OCI-LY7 (cell line): ENCODE results near the gene LDLRAD4.

Source experiments
- EZH2phosphoT487 ChIP-seq: fragments of 200-600 bp; sonication (generic); IDR thresholded peaks from 2 replicates; pipeline ENCODE4 v1.6.1; 2018; ENCODE audit warnings: low read depth, borderline replicate concordance, mild to moderate bottlenecking, mixed run types, antibody characterized with exemption, low read length, moderate library complexity, mixed read lengths
- TF ChIP-seq, protein P1 (sequence below): fragments of 200-600 bp; sonication (generic); conservative IDR thresholded peaks from 2 replicates; pipeline ENCODE4 v1.5.1; 2014; ENCODE audit warnings: mild to moderate bottlenecking, antibody characterized with exemption, low read length, moderate library complexity, mixed read lengths

DNA sequence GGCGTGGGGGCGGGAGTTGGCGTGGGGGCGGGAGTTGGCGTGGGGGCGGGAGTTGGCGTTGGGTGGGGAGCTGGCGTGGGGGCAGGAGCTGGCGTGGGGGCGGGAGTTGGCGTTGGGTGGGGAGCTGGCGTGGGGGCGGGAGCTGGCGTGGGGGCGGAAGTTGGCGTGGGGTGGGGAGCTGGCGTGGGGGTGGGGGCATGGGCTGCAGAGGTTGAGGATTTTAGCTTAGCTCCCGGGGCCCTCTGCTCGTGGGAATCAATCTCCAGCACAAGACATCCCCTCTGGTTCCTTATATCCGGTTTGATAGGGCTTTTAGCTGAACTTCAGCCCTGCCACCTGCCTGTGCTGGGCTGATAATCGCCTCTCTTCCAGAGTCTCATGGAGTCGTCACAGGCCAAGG is 177.0 kb downstream of the LDLRAD4 start:
- TF ChIP-seq, protein P1, sequence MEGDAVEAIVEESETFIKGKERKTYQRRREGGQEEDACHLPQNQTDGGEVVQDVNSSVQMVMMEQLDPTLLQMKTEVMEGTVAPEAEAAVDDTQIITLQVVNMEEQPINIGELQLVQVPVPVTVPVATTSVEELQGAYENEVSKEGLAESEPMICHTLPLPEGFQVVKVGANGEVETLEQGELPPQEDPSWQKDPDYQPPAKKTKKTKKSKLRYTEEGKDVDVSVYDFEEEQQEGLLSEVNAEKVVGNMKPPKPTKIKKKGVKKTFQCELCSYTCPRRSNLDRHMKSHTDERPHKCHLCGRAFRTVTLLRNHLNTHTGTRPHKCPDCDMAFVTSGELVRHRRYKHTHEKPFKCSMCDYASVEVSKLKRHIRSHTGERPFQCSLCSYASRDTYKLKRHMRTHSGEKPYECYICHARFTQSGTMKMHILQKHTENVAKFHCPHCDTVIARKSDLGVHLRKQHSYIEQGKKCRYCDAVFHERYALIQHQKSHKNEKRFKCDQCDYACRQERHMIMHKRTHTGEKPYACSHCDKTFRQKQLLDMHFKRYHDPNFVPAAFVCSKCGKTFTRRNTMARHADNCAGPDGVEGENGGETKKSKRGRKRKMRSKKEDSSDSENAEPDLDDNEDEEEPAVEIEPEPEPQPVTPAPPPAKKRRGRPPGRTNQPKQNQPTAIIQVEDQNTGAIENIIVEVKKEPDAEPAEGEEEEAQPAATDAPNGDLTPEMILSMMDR: no peak
- TF ChIP-seq EZH2phosphoT487: no peak
